Breast epithelium (tissue), 3 donors: ENCODE data around the gene CYP4F12.

Experiments
- POLR2AphosphoS5 ChIP-seq, 3 donors: sonication (generic); formaldehyde crosslinking; IDR thresholded peaks; one replicate each; pipeline ENCODE4 v1.6.1; 2017; ENCODE audit warnings: antibody characterized with exemption in 3 of 3
- TF ChIP-seq, protein P1 (sequence below), 3 donors: fragments of 450-650 bp; IDR thresholded peaks; one replicate each; pipeline ENCODE4 v1.5.1; 2016 to 2017; ENCODE audit warnings: antibody characterized with exemption in 3 of 3, mild to moderate bottlenecking in 3 of 3, moderate library complexity in 3 of 3

DNA sequence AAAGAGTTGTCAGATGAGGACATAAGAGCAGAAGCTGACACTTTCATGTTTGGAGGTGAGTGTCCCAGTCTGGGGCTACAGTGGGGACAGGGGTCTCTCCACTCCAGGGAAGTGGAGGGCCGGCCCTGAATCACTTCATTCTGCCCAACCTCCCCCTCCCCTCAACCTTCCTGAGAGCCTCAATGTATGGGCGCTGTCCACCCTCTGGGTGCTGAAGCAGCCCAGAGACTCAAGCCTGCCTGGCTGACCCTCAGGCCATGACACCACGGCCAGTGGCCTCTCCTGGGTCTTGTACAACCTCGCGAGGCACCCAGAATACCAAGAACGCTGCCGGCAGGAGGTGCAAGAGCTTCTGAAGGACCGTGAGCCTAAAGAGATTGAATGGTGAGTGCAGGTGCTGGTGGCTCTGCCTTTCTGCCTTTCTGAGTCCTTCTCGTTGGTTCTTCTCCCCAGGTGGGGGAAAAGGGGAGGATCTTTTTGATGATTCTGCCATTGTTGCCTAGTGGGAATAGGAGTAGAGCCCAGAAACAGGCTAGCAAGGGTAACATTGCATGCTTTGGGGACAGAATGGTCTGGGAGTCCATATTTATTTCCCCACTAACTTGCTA, 49.1 kb upstream of the CYP4F12 start:
- TF ChIP-seq POLR2AphosphoS5 (IDR thresholded peaks at IDR 0.05) = no peak
- TF ChIP-seq, protein P1, sequence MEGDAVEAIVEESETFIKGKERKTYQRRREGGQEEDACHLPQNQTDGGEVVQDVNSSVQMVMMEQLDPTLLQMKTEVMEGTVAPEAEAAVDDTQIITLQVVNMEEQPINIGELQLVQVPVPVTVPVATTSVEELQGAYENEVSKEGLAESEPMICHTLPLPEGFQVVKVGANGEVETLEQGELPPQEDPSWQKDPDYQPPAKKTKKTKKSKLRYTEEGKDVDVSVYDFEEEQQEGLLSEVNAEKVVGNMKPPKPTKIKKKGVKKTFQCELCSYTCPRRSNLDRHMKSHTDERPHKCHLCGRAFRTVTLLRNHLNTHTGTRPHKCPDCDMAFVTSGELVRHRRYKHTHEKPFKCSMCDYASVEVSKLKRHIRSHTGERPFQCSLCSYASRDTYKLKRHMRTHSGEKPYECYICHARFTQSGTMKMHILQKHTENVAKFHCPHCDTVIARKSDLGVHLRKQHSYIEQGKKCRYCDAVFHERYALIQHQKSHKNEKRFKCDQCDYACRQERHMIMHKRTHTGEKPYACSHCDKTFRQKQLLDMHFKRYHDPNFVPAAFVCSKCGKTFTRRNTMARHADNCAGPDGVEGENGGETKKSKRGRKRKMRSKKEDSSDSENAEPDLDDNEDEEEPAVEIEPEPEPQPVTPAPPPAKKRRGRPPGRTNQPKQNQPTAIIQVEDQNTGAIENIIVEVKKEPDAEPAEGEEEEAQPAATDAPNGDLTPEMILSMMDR (IDR thresholded peaks at IDR 0.05) = no peak
